Activated CD8-positive, alpha-beta T cell treated with anti-CD3 and anti-CD28 coated beads for 36 hours (primary cell): Measurements from ENCODE around the gene SIGLEC10. TPM values are rescaled to one million over a fixed set of nuclear protein-coding genes. Genes with fewer than 3 reads are reported as not detected.

Source experiments
- ATAC-seq: fragments of 200-7000 bp; cut with Tn5 transposase; one replicate; pipeline ENCODE4 v1.10.0; 2021; ENCODE audit warnings: mild to moderate bottlenecking, moderate library complexity
- CTCF ChIA-PET: fragments of 350-600 bp; sonication (Branson Sonifier 250); formaldehyde crosslinking; loops from one replicate; lab custom pipeline; 2021; ENCODE audit warnings: antibody characterized with exemption; lab: Charles Lee
- POLR2A ChIA-PET: fragments of 350-600 bp; sonication (Branson Sonifier 250); formaldehyde crosslinking; loops from one replicate; lab custom pipeline; 2021; ENCODE audit warnings: antibody characterized with exemption; lab: Charles Lee
- DNase-seq: peaks from one replicate; pipeline ENCODE4 v3.0.0-alpha.2; 2020
- H3K27ac Mint-ChIP-seq: one replicate; pipeline ENCODE4 v1.8.0; 2021; ENCODE audit warnings: mild to moderate bottlenecking, mixed read lengths
- H3K27me3 Mint-ChIP-seq: one replicate; pipeline ENCODE4 v1.8.0; 2021; ENCODE audit warnings: mixed read lengths
- H3K36me3 Mint-ChIP-seq: one replicate; pipeline ENCODE4 v1.8.0; 2021; ENCODE audit warnings: low read depth, mixed read lengths
- H3K4me1 Mint-ChIP-seq: one replicate; pipeline ENCODE4 v1.8.0; 2021; ENCODE audit warnings: low read depth, mixed read lengths
- H3K4me3 Mint-ChIP-seq: one replicate; pipeline ENCODE4 v1.8.0; 2021; ENCODE audit warnings: mild to moderate bottlenecking, moderate library complexity, mixed read lengths
- H3K9me3 Mint-ChIP-seq: one replicate; pipeline ENCODE4 v1.8.0; 2021; ENCODE audit warnings: mixed read lengths
- intact Hi-C: fragments of 100-400 bp; cut with micrococcal nuclease; formaldehyde crosslinking; loops from one replicate; pipeline ENCODE4 v1.10.0; 2022
- total RNA-seq, 2 experiments: library from RNA; stranded (reverse); gene quantifications; one replicate each; pipeline ENCODE4 v1.2.3, GENCODE V29; 2021
- TF ChIP-seq, protein P1 (sequence below): fragments of 200-600 bp; IDR thresholded peaks from one replicate; pipeline ENCODE4 v1.8.0; 2022; ENCODE audit warnings: antibody characterized with exemption, mild to moderate bottlenecking

The SIGLEC10 gene
- total RNA-seq, 2 experiments from 2014 or later, result 0.32 TPM; not detected in 1

DNA sequence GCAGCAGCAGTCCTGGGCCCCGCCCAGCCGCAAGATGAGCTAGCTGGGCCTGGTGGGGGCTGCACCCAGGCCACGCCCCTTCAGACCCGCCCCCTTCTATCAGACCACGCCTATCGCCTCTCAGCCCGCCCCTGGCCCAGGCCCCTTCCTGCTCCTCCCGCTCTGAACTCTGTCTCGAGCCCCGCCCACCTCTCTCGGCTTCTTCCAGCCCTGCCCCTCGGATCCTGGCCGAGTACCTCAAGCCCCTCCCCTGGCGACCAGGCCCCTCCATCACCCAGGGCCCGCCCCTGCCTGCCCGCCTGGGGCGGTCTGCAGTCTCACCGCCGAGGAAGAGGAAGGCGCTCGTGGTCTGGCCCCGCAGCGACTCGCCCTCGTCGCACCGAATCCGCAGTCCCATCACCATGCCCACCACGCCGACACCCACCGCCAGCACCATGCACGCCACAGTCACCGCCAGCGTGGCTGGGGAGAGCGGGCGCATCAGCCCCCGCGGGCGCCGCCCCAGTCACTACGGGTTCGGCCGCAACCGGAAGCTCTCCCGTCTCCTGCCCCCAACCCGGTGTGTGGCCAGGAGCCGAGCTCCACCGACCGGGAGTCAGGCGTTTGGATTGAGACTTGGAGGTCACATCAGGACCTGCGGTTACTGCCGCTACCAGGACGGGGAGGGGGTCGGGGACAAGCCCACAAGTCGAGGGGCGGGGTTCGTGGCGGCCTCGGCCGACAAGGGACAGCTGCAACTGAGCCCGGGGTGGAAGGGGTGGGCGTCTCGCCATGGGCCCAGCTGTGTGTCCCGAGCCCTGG lies 49.7 kb downstream of the SIGLEC10 start:
- H3K4me1 Mint-ChIP-seq, result peaks cover 45% of the 10 kb centered on the region
- peak; percentile 100 for DNase-seq
- peak overlapping the region; percentile 98 for H3K27ac Mint-ChIP-seq
- H3K4me3 Mint-ChIP-seq, result peak overlapping the region; percentile 98
- H3K27me3 Mint-ChIP-seq, result no peaks in the 10 kb centered on the region
- CTCF ChIA-PET, result interaction anchor here (0.7 to 1.7 kb wide), 7 partner anchors 8 to 147 kb away, joined by 3 to 9 read pairs (median 4); no protein-coding TSS in a partner anchor
- TF ChIP-seq, protein P1, sequence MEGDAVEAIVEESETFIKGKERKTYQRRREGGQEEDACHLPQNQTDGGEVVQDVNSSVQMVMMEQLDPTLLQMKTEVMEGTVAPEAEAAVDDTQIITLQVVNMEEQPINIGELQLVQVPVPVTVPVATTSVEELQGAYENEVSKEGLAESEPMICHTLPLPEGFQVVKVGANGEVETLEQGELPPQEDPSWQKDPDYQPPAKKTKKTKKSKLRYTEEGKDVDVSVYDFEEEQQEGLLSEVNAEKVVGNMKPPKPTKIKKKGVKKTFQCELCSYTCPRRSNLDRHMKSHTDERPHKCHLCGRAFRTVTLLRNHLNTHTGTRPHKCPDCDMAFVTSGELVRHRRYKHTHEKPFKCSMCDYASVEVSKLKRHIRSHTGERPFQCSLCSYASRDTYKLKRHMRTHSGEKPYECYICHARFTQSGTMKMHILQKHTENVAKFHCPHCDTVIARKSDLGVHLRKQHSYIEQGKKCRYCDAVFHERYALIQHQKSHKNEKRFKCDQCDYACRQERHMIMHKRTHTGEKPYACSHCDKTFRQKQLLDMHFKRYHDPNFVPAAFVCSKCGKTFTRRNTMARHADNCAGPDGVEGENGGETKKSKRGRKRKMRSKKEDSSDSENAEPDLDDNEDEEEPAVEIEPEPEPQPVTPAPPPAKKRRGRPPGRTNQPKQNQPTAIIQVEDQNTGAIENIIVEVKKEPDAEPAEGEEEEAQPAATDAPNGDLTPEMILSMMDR, result no peak
- POLR2A ChIA-PET, result interaction anchor here (0.6 to 1.6 kb wide), 8 partner anchors 8 to 73 kb away, joined by 3 to 11 read pairs (median 4); partner anchors contain the start of genes SIGLEC10 and VSIG10L
- intact Hi-C loops, result no loop called here
- H3K9me3 Mint-ChIP-seq, result no peaks in the 10 kb centered on the region
- H3K36me3 Mint-ChIP-seq, result peaks cover 49% of the 10 kb centered on the region
- ATAC-seq, result peak; percentile 84

DNA sequence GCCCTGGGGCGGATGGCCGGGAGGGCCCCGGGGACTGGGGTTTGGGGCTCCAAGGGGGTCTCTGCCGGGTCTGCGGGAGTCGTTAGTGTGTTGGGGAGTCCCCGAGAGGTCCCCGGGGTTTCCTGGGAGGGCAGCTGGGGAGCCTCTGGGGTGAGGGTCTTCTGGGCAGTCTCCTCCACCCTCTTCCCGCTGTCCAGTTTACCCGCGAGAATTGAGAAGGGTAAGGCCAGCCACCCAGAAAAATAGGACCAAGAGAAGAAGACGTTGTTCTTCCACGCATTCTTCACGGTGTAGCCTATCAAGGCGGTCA lies 50.2 kb downstream of the SIGLEC10 start:
- TF ChIP-seq, protein P1, result no peak
- Mint-ChIP-seq H3K27ac (peak overlapping the region; percentile 98), H3K4me1 (peaks cover 50% of the 10 kb centered on the region), H3K9me3 (no peaks in the 10 kb centered on the region), H3K36me3 (peaks cover 49% of the 10 kb centered on the region), H3K27me3 (no peaks in the 10 kb centered on the region), H3K4me3 (peak overlapping the region; percentile 98)
- intact Hi-C loops, result no loop called here
- DNase-seq (peak; percentile 62), ATAC-seq (peak; percentile 0)
- ChIA-PET CTCF (interaction anchor here (0.9 to 1.7 kb wide), 4 partner anchors 27 to 147 kb away, joined by 4 to 9 read pairs (median 6); no protein-coding TSS in a partner anchor), POLR2A (interaction anchor here (1.1 kb wide), 1 partner anchor 13 kb away, joined by 3 read pairs; no protein-coding TSS in a partner anchor)

DNA sequence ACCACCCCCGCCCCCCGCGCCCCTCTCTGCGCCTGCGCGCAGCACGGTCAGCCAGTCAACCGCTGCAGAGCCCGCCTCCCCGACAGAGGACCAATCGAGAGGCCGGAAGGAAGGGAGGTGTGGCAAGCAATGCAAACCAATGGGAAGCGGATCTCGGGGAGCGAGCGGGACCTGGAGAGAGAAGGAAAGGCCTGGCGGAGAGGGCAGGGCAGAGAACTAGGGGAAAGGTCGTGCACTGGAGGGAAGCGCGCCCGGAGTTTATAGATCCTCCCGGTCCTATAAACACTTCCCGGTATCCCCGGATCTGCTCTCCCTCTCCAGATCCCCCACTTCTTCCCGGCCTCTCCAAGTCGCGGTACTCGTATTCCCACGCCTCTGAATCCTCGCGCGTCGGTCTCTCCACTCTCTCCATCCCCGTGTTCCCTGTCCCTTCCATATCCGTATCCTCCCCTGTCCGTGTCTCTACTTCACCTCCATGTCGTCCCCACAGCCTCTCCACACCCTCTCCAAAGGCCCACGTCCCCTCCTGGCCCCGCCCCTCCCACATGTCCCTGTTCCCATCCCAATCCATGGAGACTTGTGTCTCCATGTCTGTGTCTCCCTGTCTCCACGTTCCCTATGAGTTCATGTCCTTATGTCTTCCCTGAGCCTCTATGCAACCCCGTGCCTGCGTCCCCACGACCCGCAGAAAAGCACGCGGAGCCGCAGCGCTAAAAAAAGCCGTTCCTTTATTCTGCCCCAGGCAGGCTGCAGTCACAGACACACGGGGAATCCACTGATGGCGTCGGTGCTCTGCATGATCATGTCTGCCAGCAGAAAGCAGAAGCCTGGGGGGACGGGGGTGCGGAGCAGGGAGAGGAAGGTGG lies 50.8 kb downstream of the SIGLEC10 start:
- ATAC-seq (peak; percentile 54), DNase-seq (peak; percentile 98)
- H3K9me3 Mint-ChIP-seq, result no peaks in the 10 kb centered on the region
- peaks cover 52% of the 10 kb centered on the region for H3K4me1 Mint-ChIP-seq
- POLR2A ChIA-PET, result interaction anchor here (1.3 to 1.7 kb wide), 2 partner anchors 26 to 29 kb away, joined by 4 to 6 read pairs; no protein-coding TSS in a partner anchor
- H3K4me3 Mint-ChIP-seq, result peak overlapping the region; percentile 98
- peaks cover 45% of the 10 kb centered on the region for H3K36me3 Mint-ChIP-seq
- intact Hi-C loops, result no loop called here
- CTCF ChIA-PET, result interaction anchor here (1.2 to 4.9 kb wide), 6 partner anchors 27 to 148 kb away, joined by 4 to 23 read pairs (median 6); no protein-coding TSS in a partner anchor
- TF ChIP-seq, protein P1, result no peak
- peak overlapping the region; percentile 98 for H3K27ac Mint-ChIP-seq
- no peaks in the 10 kb centered on the region for H3K27me3 Mint-ChIP-seq

DNA sequence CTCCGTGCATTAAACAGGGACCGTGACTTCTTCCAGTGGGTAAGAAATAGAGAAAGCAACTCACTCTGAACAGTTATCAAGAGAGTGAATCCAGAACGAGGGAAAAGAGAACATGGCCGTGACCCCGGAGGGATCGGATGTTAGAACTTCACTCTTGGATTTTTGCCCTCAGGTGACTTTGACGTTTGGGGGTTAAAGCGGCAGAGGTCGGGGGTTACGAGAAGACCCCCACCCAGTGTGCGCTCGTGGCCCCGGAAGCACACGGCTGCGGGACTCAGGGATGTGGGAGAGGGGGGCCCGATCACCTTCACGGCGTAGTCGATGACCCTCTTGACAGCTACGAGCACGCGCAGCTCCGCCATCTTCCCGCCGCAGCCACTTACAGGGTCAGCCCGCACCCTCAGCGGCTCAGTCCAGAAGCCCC lies 51.5 kb downstream of the SIGLEC10 start, which contains the start of gene ETFB:
Gene ETFB, minus strand, starts transcription at position 424 of the 424 bp plus-strand sequence. Its CDS starts 62 bp downstream, at position 362.
- peaks cover 38% of the 10 kb centered on the region for H3K36me3 Mint-ChIP-seq
- intact Hi-C loops, result no loop called here
- no peak for DNase-seq
- H3K27me3 Mint-ChIP-seq, result no peaks in the 10 kb centered on the region
- no peaks in the 10 kb centered on the region for H3K9me3 Mint-ChIP-seq
- peak within 1 kb of the TSS; percentile 98 for H3K27ac Mint-ChIP-seq
- POLR2A ChIA-PET, result interaction anchor here (0.7 to 1.7 kb wide), 6 partner anchors 11 to 42 kb away, joined by 3 to 6 read pairs (median 4); no protein-coding TSS in a partner anchor
- peak within 1 kb of the TSS; percentile 98 for H3K4me3 Mint-ChIP-seq
- TF ChIP-seq, protein P1, result no peak
- H3K4me1 Mint-ChIP-seq, result peaks cover 48% of the 10 kb centered on the region
- ATAC-seq, result no peak
- CTCF ChIA-PET, result interaction anchor here (0.7 to 4.9 kb wide), 8 partner anchors 11 to 32 kb away, joined by 3 to 23 read pairs (median 4); no protein-coding TSS in a partner anchor
